Measurements from ENCODE around the gene MRPL45.
"Not testable (repeated sequence)": the region's sequence is repeated elsewhere in the genome, so short reads cannot be mapped to it uniquely, and the experiment has no call there.

- not testable (repeated sequence) for TF ChIP-seq CTCF (IDR thresholded peaks at IDR 0.05; ENCODE audit: extremely low read depth in 1 of 2, insufficient read depth in 1 of 2, low read depth in 1 of 2, low read length in 2 of 2); EZH2 (IDR thresholded peaks at IDR 0.05; ENCODE audit: borderline replicate concordance, low read depth, low read length, severe bottlenecking); FOS (IDR thresholded peaks at IDR 0.05; ENCODE audit: borderline replicate concordance, insufficient read depth, low read length); POLR2A (IDR thresholded peaks at IDR 0.05; ENCODE audit: low read depth, low read length); POLR2AphosphoS5 (IDR thresholded peaks at IDR 0.05; ENCODE audit: insufficient read depth, low read depth, low read length); MAX (IDR thresholded peaks at IDR 0.05; ENCODE audit: insufficient read depth, insufficient read length)
These were observed 27.4 kb upstream of the MRPL45 start for GRCh38 chr17:38269552-38269951.

All from endothelial cell of umbilical vein (primary cell).